H9 (cell line): ENCODE data around the gene NFU1. TPM values are rescaled to one million over a fixed set of nuclear protein-coding genes. Genes with fewer than 3 reads are reported as not detected.

Source experiments
- DNase-seq: peaks from one replicate; pipeline ENCODE4 v3.0.0-alpha.2; 2017
- H2AFZ ChIP-seq: one replicate; pipeline ENCODE4 v1.6.1; 2013; ENCODE audit warnings: mild to moderate bottlenecking, low read length, control low read depth, moderate library complexity
- H2AK5ac ChIP-seq: 2 replicates; pipeline ENCODE4 v1.6.1; 2013; ENCODE audit warnings: low read length, control low read depth, mixed read lengths; ENCODE audit not compliant: insufficient read length
- H2BK120ac ChIP-seq: one replicate; pipeline ENCODE4 v1.6.1; 2013; ENCODE audit warnings: low read depth, mild to moderate bottlenecking, low read length, control low read depth, inconsistent platforms; ENCODE audit not compliant: poor library complexity, severe bottlenecking
- H2BK12ac ChIP-seq: 2 replicates; pipeline ENCODE4 v1.6.1; 2013; ENCODE audit warnings: low read length, control low read depth, mixed read lengths, low read depth; ENCODE audit not compliant: insufficient read length
- H2BK15ac ChIP-seq: 2 replicates; pipeline ENCODE4 v1.6.1; 2013; ENCODE audit warnings: low read depth, low read length, control low read depth
- H2BK20ac ChIP-seq: one replicate; pipeline ENCODE4 v1.6.1; 2013; ENCODE audit warnings: low read depth, mild to moderate bottlenecking, low read length, control low read depth, inconsistent platforms; ENCODE audit not compliant: poor library complexity, severe bottlenecking
- H2BK5ac ChIP-seq: 2 replicates; pipeline ENCODE4 v1.6.1; 2013; ENCODE audit warnings: low read length, control low read depth, mixed read lengths; ENCODE audit not compliant: insufficient read length
- H3K14ac ChIP-seq: 2 replicates; pipeline ENCODE4 v1.6.1; 2013; ENCODE audit warnings: low read length, control low read depth; ENCODE audit not compliant: insufficient read depth
- H3K18ac ChIP-seq: 2 replicates; pipeline ENCODE4 v1.6.1; 2013; ENCODE audit warnings: low read depth, mild to moderate bottlenecking, mixed read lengths, low read length, control low read depth; ENCODE audit not compliant: insufficient read length
- H3K23ac ChIP-seq: 2 replicates; pipeline ENCODE4 v1.6.1; 2013; ENCODE audit warnings: low read length, control low read depth, mixed read lengths, low read depth; ENCODE audit not compliant: insufficient read length
- H3K23me2 ChIP-seq: 2 replicates; pipeline ENCODE4 v1.6.1; 2013; ENCODE audit warnings: low read depth, mild to moderate bottlenecking, mixed read lengths, low read length, control low read depth; ENCODE audit not compliant: insufficient read length, poor library complexity, severe bottlenecking
- H3K27ac ChIP-seq: 2 replicates; pipeline ENCODE4 v1.5.1; 2013; ENCODE audit warnings: low read length, control low read depth, mixed read lengths, low read depth; ENCODE audit not compliant: insufficient read length
- H3K27me3 ChIP-seq: 2 replicates; pipeline ENCODE4 v1.6.1; 2013; ENCODE audit warnings: low read length, control low read depth, inconsistent platforms; ENCODE audit not compliant: insufficient read depth
- H3K4ac ChIP-seq: 2 replicates; pipeline ENCODE4 v1.6.1; 2013; ENCODE audit warnings: low read depth, mild to moderate bottlenecking, control low read depth, inconsistent platforms, low read length, moderate library complexity
- H3K4me1 ChIP-seq: 2 replicates; pipeline ENCODE4 v1.6.1; 2013; ENCODE audit warnings: low read length, control low read depth, inconsistent platforms; ENCODE audit not compliant: insufficient read depth
- H3K4me2 ChIP-seq: 2 replicates; pipeline ENCODE4 v1.6.1; 2013; ENCODE audit warnings: low read length, control low read depth, mixed read lengths; ENCODE audit not compliant: insufficient read length, insufficient read depth
- H3K56ac ChIP-seq: 2 replicates; pipeline ENCODE4 v1.6.1; 2013; ENCODE audit warnings: low read depth, mild to moderate bottlenecking, mixed read lengths, low read length, control low read depth; ENCODE audit not compliant: insufficient read length
- H3K79me1 ChIP-seq: 2 replicates; pipeline ENCODE4 v1.6.1; 2013; ENCODE audit warnings: low read depth, mild to moderate bottlenecking, moderate library complexity, low read length, control low read depth, inconsistent platforms; ENCODE audit not compliant: insufficient read depth, poor library complexity, severe bottlenecking
- H3K79me2 ChIP-seq: 2 replicates; pipeline ENCODE4 v1.6.1; 2013; ENCODE audit warnings: low read length, control low read depth, inconsistent platforms; ENCODE audit not compliant: insufficient read depth
- H3K9ac ChIP-seq: 2 replicates; pipeline ENCODE4 v1.6.1; 2013; ENCODE audit warnings: low read length, control low read depth, mixed read lengths; ENCODE audit not compliant: insufficient read length; ENCODE audit errors: extremely low read depth
- H3K9me3 ChIP-seq: one replicate; pipeline ENCODE4 v1.6.1; 2013; ENCODE audit warnings: low read depth, low read length, inconsistent platforms; ENCODE audit not compliant: control insufficient read depth
- H3T11ph ChIP-seq: one replicate; pipeline ENCODE4 v1.6.1; 2013; ENCODE audit warnings: mild to moderate bottlenecking, low read length, control low read depth, inconsistent platforms
- H4K20me1 ChIP-seq: one replicate; pipeline ENCODE4 v1.6.1; 2013; ENCODE audit not compliant: control insufficient read depth, insufficient read length, insufficient read depth
- H4K5ac ChIP-seq: 2 replicates; pipeline ENCODE4 v1.6.1; 2013; ENCODE audit warnings: low read depth, mild to moderate bottlenecking, mixed read lengths, low read length, control low read depth; ENCODE audit not compliant: insufficient read length
- H4K8ac ChIP-seq: replicated peaks from 2 replicates; pipeline ENCODE4 v1.6.1; 2013; ENCODE audit warnings: low read length, control low read depth, mixed read lengths, low read depth; ENCODE audit not compliant: insufficient read length
- H4K91ac ChIP-seq: 2 replicates; pipeline ENCODE4 v1.6.1; 2013; ENCODE audit warnings: low read depth, mild to moderate bottlenecking, moderate library complexity, mixed read lengths, low read length, control low read depth; ENCODE audit not compliant: insufficient read length
- H3K27ac Mint-ChIP-seq, 3 experiments: 2 replicates in 2 of 3; 3 replicates in 1 of 3; pipeline ENCODE4 v1.8.0; 2020 to 2021; ENCODE audit warnings: mixed read lengths in 3 of 3, mild to moderate bottlenecking in 1 of 3, moderate library complexity in 1 of 3
- H3K27me3 Mint-ChIP-seq: 2 replicates; pipeline ENCODE4 v1.8.0; 2021; ENCODE audit warnings: low read depth, mild to moderate bottlenecking, moderate library complexity, mixed read lengths
- H3K36me3 Mint-ChIP-seq, 3 experiments: 2 replicates in 2 of 3; 3 replicates in 1 of 3; pipeline ENCODE4 v1.8.0; 2020 to 2021; ENCODE audit warnings: low read depth in 3 of 3, mixed read lengths in 3 of 3; ENCODE audit not compliant: insufficient read depth in 1 of 3
- H3K4me1 Mint-ChIP-seq, 2 experiments: 2 replicates each; pipeline ENCODE4 v1.8.0; 2020; ENCODE audit warnings: mixed read lengths in 2 of 2
- H3K4me3 Mint-ChIP-seq, 2 experiments: 2 replicates in 1 of 2; 3 replicates in 1 of 2; pipeline ENCODE4 v1.8.0; 2020 to 2021; ENCODE audit warnings: mild to moderate bottlenecking in 2 of 2, mixed read lengths in 2 of 2, moderate library complexity in 1 of 2
- H3K9me3 Mint-ChIP-seq, 2 experiments: 2 replicates in 1 of 2; 3 replicates in 1 of 2; pipeline ENCODE4 v1.8.0; 2020; ENCODE audit warnings: mild to moderate bottlenecking in 2 of 2, mixed read lengths in 2 of 2, moderate library complexity in 1 of 2
- WGBS: extraction: QIAGEN DNeasy Blood & Tissue Kit; methylation state at CpG from one replicate; pipeline ENCODE4 v1.1.7; 2013; ENCODE audit warnings: missing lambda C conversion rate, low lambda C conversion rate, mixed read lengths; ENCODE audit not compliant: insufficient read length; ENCODE audit errors: extremely low coverage; 5-methylcytosine and 5-hydroxymethylcytosine counted together
- total RNA-seq: library from RNA; stranded (reverse); gene quantifications from 2 replicates; pipeline ENCODE4 v1.2.1, GENCODE V29; 2021
- TF ChIP-seq, protein P1 (sequence below): fragments of 200-600 bp; sonication (generic); conservative IDR thresholded peaks from 3 replicates; pipeline ENCODE4 v1.8.0; 2021; ENCODE audit warnings: antibody characterized with exemption, mild to moderate bottlenecking

Gene NFU1
- total RNA-seq, 1 experiment from 2014 or later: 61.4 TPM

DNA sequence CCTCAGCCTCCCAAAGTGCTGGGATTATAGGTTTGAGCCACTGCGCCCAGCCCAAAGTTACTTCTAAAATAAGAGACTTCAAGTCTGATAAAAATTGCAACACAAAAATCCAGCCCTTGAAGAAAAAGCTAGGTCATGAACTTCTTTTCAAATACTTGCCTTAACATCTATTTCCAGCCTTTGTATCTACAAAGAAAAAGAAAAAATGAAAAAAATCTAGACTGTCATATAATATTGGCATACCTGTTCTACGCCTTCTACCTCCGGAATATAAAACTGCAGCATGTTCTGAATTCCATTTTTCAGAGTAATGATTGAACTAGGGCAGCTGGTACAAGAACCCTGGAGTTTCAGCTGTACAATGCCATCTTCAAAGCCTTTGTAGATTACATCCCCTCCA lies 37.1 kb downstream of the NFU1 start:
- H3K9me3 ChIP-seq: no peaks in the 10 kb centered on the region
- H3K4ac ChIP-seq: no peak overlapping the region
- H3K9ac ChIP-seq: no peak overlapping the region
- H2BK20ac ChIP-seq: no peak overlapping the region
- no peak for DNase-seq
- no peak overlapping the region for H2AFZ ChIP-seq
- Mint-ChIP-seq H3K36me3 (peaks cover 25 to 67% (median 46%) of the 10 kb centered on the region in 3 experiments), H3K27ac (no peak overlapping the region), H3K9me3 (peaks cover 7 to 12% of the 10 kb centered on the region in 2 experiments), H3K4me3 (no peak overlapping the region), H3K4me1 (no peaks in the 10 kb centered on the region), H3K27me3 (no peaks in the 10 kb centered on the region)
- no CpG with 5 or more reads among the region's 3 CpGs for WGBS
- no peak overlapping the region for H4K8ac ChIP-seq
- no peak overlapping the region for H2BK5ac ChIP-seq
- H3K56ac ChIP-seq: no peak overlapping the region
- H3K18ac ChIP-seq: no peak overlapping the region
- H3K23ac ChIP-seq: no peak overlapping the region
- no peak overlapping the region for H4K91ac ChIP-seq
- H4K20me1 ChIP-seq: no peaks in the 10 kb centered on the region
- H3K23me2 ChIP-seq: no peaks in the 10 kb centered on the region
- no peaks in the 10 kb centered on the region for H3K79me1 ChIP-seq
- no peak overlapping the region for H3T11ph ChIP-seq
- no peaks in the 10 kb centered on the region for H3K4me1 ChIP-seq
- TF ChIP-seq, protein P1, sequence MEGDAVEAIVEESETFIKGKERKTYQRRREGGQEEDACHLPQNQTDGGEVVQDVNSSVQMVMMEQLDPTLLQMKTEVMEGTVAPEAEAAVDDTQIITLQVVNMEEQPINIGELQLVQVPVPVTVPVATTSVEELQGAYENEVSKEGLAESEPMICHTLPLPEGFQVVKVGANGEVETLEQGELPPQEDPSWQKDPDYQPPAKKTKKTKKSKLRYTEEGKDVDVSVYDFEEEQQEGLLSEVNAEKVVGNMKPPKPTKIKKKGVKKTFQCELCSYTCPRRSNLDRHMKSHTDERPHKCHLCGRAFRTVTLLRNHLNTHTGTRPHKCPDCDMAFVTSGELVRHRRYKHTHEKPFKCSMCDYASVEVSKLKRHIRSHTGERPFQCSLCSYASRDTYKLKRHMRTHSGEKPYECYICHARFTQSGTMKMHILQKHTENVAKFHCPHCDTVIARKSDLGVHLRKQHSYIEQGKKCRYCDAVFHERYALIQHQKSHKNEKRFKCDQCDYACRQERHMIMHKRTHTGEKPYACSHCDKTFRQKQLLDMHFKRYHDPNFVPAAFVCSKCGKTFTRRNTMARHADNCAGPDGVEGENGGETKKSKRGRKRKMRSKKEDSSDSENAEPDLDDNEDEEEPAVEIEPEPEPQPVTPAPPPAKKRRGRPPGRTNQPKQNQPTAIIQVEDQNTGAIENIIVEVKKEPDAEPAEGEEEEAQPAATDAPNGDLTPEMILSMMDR: no peak
- H2BK15ac ChIP-seq: no peak overlapping the region
- no peak overlapping the region for H3K14ac ChIP-seq
- H3K4me2 ChIP-seq: no peak overlapping the region
- no peak overlapping the region for H2AK5ac ChIP-seq
- no peak overlapping the region for H3K27ac ChIP-seq
- H3K79me2 ChIP-seq: no peaks in the 10 kb centered on the region
- H4K5ac ChIP-seq: no peak overlapping the region
- no peaks in the 10 kb centered on the region for H3K27me3 ChIP-seq
- H2BK120ac ChIP-seq: no peak overlapping the region
- no peak overlapping the region for H2BK12ac ChIP-seq
